Measurements from ENCODE around the gene CD22.

The CD22 gene

GRCh38 chr19:35287713-35288112, 41.3 kb upstream of the CD22 start:
- TF ChIP-seq, protein P1, sequence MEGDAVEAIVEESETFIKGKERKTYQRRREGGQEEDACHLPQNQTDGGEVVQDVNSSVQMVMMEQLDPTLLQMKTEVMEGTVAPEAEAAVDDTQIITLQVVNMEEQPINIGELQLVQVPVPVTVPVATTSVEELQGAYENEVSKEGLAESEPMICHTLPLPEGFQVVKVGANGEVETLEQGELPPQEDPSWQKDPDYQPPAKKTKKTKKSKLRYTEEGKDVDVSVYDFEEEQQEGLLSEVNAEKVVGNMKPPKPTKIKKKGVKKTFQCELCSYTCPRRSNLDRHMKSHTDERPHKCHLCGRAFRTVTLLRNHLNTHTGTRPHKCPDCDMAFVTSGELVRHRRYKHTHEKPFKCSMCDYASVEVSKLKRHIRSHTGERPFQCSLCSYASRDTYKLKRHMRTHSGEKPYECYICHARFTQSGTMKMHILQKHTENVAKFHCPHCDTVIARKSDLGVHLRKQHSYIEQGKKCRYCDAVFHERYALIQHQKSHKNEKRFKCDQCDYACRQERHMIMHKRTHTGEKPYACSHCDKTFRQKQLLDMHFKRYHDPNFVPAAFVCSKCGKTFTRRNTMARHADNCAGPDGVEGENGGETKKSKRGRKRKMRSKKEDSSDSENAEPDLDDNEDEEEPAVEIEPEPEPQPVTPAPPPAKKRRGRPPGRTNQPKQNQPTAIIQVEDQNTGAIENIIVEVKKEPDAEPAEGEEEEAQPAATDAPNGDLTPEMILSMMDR (conservative IDR thresholded peaks at IDR 0.05; ENCODE audit: low read length), result no peak
- DNase-seq (ENCODE audit: low read depth), result no peak
- H3K4me3 ChIP-seq (ENCODE audit: low read length), result no peak overlapping the region

DNA sequence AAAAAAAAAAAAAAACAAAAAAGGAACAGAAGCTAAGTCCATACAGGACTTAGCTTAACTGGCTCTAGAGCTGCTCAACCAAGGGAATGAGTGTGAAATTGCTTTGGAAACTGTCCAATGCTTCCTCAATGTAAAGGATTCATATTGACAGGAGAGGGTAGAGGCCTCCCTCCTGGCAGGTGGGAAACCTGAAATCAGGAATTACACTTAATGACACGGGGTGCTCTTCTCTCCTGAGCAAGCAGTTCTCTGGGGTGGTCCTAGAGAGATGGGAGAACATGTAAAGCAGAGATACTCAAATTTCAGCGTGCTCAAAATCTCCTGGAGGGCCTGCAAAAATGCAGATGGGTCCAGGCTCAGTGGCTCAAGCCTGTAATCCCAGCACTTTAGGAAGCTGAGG, 40.7 kb upstream of the CD22 start:
- TF ChIP-seq, protein P1 (conservative IDR thresholded peaks at IDR 0.05; ENCODE audit: low read length), result no peak
- no peak overlapping the region for H3K4me3 ChIP-seq (ENCODE audit: low read length)
- no peak for DNase-seq (ENCODE audit: low read depth)

GRCh38 chr19:35288906-35289305, 40.1 kb upstream of the CD22 start:
- no peak for DNase-seq (ENCODE audit: low read depth)
- TF ChIP-seq, protein P1 (conservative IDR thresholded peaks at IDR 0.05; ENCODE audit: low read length), result no peak
- no peak overlapping the region for H3K4me3 ChIP-seq (ENCODE audit: low read length)

DNA sequence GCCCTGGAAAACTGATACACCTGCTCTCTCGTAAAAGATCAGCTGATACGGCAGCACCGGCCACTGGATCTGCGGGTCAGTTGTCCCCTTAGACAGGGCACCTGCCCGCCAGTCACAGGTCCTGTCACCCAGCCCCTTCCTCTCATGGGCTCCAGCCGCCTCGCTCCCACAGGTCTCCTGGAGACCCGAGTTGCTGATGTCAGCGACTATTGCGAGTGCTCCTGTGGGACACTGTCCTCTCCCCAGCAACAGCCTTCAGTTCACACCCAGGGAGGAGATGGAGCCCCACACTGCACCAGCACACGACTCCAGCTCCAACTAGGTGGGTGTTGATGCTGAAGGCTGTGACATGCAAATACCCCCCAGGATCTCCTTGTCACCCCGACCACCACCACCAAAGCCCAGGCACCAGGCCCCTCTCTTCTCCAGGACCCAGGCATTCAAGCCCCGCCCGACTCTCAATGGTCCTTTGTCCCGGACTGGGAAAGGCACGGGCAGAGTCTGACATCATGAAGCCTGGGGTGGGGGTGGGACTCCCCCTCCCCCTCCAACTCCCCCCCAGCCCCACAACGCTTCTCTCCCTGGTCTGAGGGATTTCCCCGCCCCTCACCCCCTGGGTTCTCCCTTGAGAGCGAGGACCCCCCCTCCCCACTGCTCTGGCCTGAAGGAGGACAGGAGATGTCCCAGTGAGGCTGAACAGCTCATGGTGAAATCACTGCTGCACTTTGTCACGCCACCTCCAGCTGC, 38.4 kb upstream of the CD22 start:
- TF ChIP-seq, protein P1 (conservative IDR thresholded peaks at IDR 0.05; ENCODE audit: low read length), result no peak
- H3K4me3 ChIP-seq (ENCODE audit: low read length), result no peak overlapping the region
- DNase-seq (ENCODE audit: low read depth), result no peak

DNA sequence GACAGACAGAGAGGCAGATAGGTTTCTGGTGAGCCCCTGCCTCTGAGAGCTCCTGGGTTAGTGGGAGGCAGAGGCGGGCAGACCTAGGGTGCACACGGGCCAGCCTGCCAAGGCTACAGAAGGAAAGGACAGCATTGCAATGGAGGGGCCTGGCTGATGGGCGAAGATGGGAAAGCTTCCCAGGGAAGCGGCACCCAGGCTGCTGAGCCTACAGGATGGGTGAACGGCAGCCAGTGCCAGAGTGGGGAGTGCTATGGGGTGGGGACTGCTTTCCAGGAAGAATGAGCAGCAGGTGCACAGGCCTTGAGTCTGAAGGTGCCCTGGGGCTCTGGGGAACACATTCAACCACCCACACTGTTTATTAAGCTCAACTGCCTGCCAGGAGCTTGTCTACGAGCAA, 37.7 kb upstream of the CD22 start:
- TF ChIP-seq, protein P1 (conservative IDR thresholded peaks at IDR 0.05; ENCODE audit: low read length), result no peak
- no peak overlapping the region for H3K4me3 ChIP-seq (ENCODE audit: low read length)
- no peak for DNase-seq (ENCODE audit: low read depth)

DNA sequence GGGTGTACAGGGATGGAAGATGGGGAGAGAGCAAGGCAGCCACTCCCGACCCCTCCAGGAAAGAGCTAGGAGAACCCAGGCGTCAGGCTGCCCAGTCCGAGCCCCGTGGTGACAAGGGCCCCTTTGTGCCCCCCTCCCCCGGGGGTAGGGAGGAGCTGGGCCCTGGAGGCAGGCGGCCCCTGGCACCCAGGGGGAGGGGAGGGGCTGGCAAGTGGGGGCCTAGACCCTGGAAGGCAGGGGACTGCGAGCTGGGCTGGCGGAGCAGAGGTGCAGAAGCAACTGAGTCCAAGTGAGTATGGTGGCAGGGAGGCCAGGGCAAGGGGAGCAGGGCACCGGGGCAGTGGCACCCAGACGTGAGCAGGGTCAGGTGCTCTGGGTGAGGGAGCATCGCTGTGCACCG, 37.1 kb upstream of the CD22 start, which contains the start of gene MAG:
Gene MAG, plus strand, starts transcription at position 246 of the 400 bp plus-strand sequence. CDS start 3,248 bp downstream, outside the sequence.
- TF ChIP-seq, protein P1 (conservative IDR thresholded peaks at IDR 0.05; ENCODE audit: low read length), result no peak
- DNase-seq (ENCODE audit: low read depth), result no peak

More for the DNA sequence above, 37.1 kb upstream of the CD22 start, which contains the start of gene MAG:
- no peak within 1 kb of the TSS for H3K4me3 ChIP-seq (ENCODE audit: low read length)
